Left ventricle myocardium inferior (tissue), 1 donor: ENCODE data around the gene LINGO3. TPM values are rescaled to one million over a fixed set of nuclear protein-coding genes. Genes with fewer than 3 reads are reported as not detected.

Experiments used
- DNase-seq: peaks from one replicate; pipeline ENCODE4 v3.0.0-alpha.2; 2020
- H3K27ac ChIP-seq: fragments of 200-600 bp; replicated peaks from 2 replicates; pipeline ENCODE4 v1.8.0; 2021
- H3K27me3 ChIP-seq: fragments of 200-600 bp; 2 replicates; pipeline ENCODE4 v1.8.0; 2021; ENCODE audit warnings: low read depth
- H3K36me3 ChIP-seq: fragments of 200-600 bp; 2 replicates; pipeline ENCODE4 v1.8.0; 2021
- H3K4me1 ChIP-seq: fragments of 200-600 bp; 2 replicates; pipeline ENCODE4 v1.8.0; 2021
- H3K4me3 ChIP-seq: fragments of 200-600 bp; 2 replicates; pipeline ENCODE4 v1.8.0; 2021; ENCODE audit warnings: mild to moderate bottlenecking, moderate library complexity
- H3K9me3 ChIP-seq: fragments of 200-600 bp; replicated peaks from 2 replicates; pipeline ENCODE4 v1.8.0; 2021
- intact Hi-C: fragments of 100-400 bp; cut with micrococcal nuclease; formaldehyde crosslinking; loops from one replicate; pipeline ENCODE4 v1.11.0; 2022
- total RNA-seq: library from RNA; stranded (reverse); fragmentation: NEBNext Ultra II Directional; extraction: Animal tissue kit (Norgen Biotek cat#: 25700); gene quantifications from one replicate; pipeline ENCODE4 v1.2.1, GENCODE V29; 2021
- TF ChIP-seq, protein P1 (sequence below): fragments of 200-600 bp; IDR thresholded peaks from 2 replicates; pipeline ENCODE4 v1.8.0; 2021; ENCODE audit warnings: antibody characterized with exemption, mild to moderate bottlenecking, borderline replicate concordance
- donor health status: DM: no; HTN: yes; CAD: no; lungs with severe emphysema.

The LINGO3 gene
- total RNA-seq, 1 donor from 2014 or later = not detected

DNA sequence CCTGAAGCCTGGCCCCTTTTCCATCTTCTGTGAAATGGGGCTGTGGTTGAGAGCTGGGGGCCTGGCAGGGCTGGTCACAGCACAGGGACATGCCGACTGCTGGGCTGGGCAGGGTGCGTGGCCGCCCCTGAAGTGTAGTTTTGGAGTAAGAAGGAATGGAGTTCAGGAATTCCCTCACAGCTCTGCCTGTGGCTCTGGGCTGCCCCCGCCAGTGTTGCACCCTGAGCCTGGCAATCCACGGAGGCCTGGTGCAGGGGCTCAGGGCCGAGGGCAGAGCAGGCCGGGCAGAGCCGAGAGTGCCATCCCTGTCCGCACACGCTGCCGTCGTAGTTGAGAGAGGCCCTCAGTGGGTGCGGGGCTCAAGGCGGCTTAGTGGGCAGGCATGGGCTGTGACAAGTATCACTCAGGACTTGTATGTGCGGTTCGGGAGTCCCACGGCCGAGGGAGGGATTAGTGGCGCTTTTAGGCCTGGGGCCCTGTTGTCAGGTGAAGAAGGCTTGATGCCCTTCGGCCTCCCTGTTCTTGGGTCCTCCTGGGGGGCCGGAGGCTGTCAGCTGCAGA, 30.2 kb upstream of the LINGO3 start:
- peaks cover 46% of the 10 kb centered on the region for H3K36me3 ChIP-seq
- intact Hi-C loops = no loop called here

DNA sequence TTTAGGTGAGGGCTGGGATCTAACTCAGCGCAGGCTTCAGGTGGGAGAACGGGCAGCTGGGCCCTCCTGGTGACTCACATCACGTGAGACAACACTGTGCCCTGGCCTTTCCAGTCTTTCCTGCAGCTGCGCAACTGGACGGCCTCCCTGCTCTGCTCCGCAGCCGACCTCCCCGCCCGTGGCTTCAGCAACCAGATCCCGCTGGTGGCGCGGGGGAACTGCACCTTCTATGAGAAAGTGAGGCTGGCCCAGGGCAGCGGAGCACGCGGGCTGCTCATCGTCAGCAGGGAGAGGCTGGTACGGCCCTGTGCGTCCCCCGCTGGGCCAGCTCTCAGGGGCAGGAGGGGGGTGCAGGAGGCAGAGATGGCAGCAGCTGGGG, 29.4 kb upstream of the LINGO3 start:
- peaks cover 39% of the 10 kb centered on the region for H3K36me3 ChIP-seq
- H3K9me3 ChIP-seq = no peaks in the 10 kb centered on the region
- no peak for DNase-seq
- intact Hi-C loops = no loop called here
- H3K4me1 ChIP-seq = peaks cover 15% of the 10 kb centered on the region
- H3K27ac ChIP-seq = no peak overlapping the region
- H3K27me3 ChIP-seq = no peaks in the 10 kb centered on the region
- no peak overlapping the region for H3K4me3 ChIP-seq
- TF ChIP-seq, protein P1, sequence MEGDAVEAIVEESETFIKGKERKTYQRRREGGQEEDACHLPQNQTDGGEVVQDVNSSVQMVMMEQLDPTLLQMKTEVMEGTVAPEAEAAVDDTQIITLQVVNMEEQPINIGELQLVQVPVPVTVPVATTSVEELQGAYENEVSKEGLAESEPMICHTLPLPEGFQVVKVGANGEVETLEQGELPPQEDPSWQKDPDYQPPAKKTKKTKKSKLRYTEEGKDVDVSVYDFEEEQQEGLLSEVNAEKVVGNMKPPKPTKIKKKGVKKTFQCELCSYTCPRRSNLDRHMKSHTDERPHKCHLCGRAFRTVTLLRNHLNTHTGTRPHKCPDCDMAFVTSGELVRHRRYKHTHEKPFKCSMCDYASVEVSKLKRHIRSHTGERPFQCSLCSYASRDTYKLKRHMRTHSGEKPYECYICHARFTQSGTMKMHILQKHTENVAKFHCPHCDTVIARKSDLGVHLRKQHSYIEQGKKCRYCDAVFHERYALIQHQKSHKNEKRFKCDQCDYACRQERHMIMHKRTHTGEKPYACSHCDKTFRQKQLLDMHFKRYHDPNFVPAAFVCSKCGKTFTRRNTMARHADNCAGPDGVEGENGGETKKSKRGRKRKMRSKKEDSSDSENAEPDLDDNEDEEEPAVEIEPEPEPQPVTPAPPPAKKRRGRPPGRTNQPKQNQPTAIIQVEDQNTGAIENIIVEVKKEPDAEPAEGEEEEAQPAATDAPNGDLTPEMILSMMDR = peak; percentile 15

More for the DNA sequence above, 30.2 kb upstream of the LINGO3 start:
- Histone ChIP-seq H3K9me3 (no peaks in the 10 kb centered on the region), H3K4me3 (no peak overlapping the region), H3K4me1 (peaks cover 10% of the 10 kb centered on the region), H3K27ac (no peak overlapping the region), H3K27me3 (no peaks in the 10 kb centered on the region)
- no peak for DNase-seq
- TF ChIP-seq, protein P1 = no peak

DNA sequence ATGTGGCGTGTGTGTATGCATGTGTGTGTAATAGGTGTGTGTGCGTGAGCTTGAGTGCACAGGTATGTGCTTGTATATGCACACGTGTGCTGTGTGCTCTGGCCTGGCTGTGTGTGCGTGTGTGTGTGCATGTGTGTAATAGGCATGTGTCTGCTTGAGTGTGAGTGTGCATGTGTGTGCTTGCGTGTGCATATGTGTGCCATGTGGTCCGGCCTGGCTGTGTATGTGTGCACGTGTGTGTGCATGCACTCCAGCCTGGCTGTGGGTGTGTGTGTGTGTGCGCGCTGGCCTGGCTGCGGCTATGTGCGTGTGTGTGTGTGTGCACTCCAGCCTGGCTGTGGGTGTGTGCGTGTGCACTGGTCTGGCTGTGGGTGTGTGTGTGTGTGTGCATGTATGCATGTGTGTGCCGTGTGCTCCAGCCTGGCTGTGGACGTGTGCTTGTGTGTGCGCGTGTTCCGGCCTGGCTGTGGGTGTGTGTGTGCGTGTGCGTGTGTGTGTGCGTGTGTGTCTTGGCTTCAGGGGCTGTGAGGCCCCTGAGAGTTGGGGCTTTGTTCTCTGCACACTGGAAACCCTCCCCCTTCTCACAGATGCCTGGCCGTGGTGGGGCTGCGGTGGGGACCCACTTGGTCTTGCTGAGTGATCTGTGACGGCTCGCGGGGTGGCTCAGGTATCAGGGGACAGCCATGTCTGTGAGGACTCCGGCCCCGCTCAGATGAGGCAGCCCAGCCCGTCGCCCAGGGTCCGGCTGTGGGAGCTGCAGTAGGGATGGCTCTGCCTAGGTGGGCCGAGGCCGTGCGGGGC, 28.8 kb upstream of the LINGO3 start:
- intact Hi-C loops = no loop called here
- Histone ChIP-seq H3K27me3 (no peaks in the 10 kb centered on the region), H3K27ac (no peak overlapping the region), H3K9me3 (no peaks in the 10 kb centered on the region), H3K36me3 (peaks cover 33% of the 10 kb centered on the region), H3K4me3 (no peak overlapping the region), H3K4me1 (peaks cover 21% of the 10 kb centered on the region)
- TF ChIP-seq, protein P1 = no peak
- no peak for DNase-seq

DNA sequence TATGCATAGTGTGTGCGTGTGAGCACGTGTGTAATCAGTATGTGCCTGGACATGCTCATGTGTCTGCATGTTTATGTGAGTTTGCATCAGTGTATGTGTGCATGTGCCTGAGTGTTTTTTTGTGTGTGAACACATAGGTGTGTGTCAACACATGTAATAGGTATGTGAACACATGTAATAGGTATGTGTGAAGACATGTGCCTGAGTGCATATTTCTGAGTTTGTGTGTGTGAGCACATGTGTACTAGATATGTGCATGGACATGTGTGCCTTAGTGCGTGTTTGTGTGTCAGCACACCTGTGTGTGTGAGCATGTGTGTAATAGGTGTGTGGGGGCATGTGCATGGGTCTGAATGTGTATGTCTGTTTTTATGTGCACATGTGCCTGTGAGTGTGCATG, 27.9 kb upstream of the LINGO3 start:
- intact Hi-C loops = no loop called here
- TF ChIP-seq, protein P1 = no peak
- Histone ChIP-seq H3K36me3 (peaks cover 24% of the 10 kb centered on the region), H3K4me1 (peaks cover 30% of the 10 kb centered on the region), H3K27ac (no peak overlapping the region), H3K27me3 (no peaks in the 10 kb centered on the region), H3K9me3 (no peaks in the 10 kb centered on the region), H3K4me3 (no peak overlapping the region)
- no peak for DNase-seq

DNA sequence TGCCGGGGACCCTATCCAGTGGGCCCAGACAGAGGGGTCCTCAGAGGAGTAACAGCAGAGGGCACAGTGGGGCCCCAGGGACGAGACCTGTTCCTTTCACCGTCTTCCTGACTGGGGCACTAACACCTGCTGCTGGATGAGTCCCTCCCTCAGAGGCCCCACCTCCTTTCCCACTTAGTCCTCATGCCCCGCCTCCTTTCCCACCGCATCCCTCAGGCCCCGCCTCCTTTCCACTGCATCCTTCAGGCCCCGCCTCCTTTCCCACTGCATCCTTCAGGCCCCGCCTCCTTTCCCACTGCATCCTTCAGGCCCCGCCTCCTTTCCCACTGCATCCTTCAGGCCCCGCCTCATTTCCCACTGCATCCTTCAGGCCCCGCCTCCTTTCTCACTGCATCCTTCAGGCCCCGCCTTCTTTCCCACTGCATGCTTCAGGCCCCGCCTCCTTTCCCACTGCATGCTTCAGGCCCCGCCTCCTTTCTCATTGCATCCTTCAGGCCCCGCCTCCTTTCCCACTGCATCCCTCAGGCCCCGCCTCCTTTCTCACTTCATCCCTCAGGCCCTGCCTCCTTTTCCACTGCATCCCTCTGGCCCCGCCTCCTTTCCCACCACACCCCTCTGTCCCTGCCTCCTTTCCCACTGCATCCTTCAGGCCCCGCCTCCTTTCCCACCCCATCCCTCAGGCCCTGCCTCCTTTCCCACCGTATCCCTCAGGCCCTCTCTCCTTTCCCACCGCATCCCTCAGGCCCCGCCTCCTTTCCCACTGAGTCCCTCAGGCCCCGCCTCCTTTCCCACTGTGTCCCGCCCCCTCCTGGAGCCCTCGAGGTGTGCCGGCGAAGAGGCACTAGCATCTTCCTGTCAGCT, 27.3 kb upstream of the LINGO3 start:
- Histone ChIP-seq H3K4me1 (peaks cover 36% of the 10 kb centered on the region), H3K4me3 (no peak overlapping the region), H3K9me3 (no peaks in the 10 kb centered on the region), H3K36me3 (peaks cover 20% of the 10 kb centered on the region), H3K27me3 (no peaks in the 10 kb centered on the region), H3K27ac (no peak overlapping the region)
- no peak for DNase-seq
- intact Hi-C loops = no loop called here
- TF ChIP-seq, protein P1 = no peak
